DOHH2 (cell line): ENCODE data around the gene BACE2.

ENCODE experiments used
- H3F3A ChIP-seq: fragments of 200-600 bp; sonication (generic), shearing (Covaris generic); 2 replicates; pipeline ENCODE4 v1.6.0; 2016; ENCODE audit warnings: antibody characterized with exemption, mild to moderate bottlenecking; ENCODE audit not compliant: control insufficient read depth, insufficient read depth
- H3K27ac ChIP-seq: fragments of 200-600 bp; sonication (generic); 2 replicates; pipeline ENCODE4 v1.5.1; 2014; ENCODE audit warnings: low read depth, mild to moderate bottlenecking, low read length, moderate library complexity
- H3K27me3 ChIP-seq: fragments of 200-600 bp; sonication (generic); 2 replicates; pipeline ENCODE4 v1.6.1; 2014; ENCODE audit warnings: mild to moderate bottlenecking, low read length, mixed read lengths; ENCODE audit not compliant: control insufficient read depth
- H3K36me3 ChIP-seq: fragments of 200-600 bp; sonication (generic); 2 replicates; pipeline ENCODE4 v1.6.1; 2014; ENCODE audit warnings: mild to moderate bottlenecking, low read length, moderate library complexity, mixed read lengths; ENCODE audit not compliant: control insufficient read depth
- H3K4me1 ChIP-seq: fragments of 200-600 bp; sonication (generic); 2 replicates; pipeline ENCODE4 v1.6.1; 2014; ENCODE audit warnings: mild to moderate bottlenecking, low read length, mixed read lengths; ENCODE audit not compliant: control insufficient read depth
- H3K4me2 ChIP-seq: fragments of 200-600 bp; sonication (generic); 2 replicates; pipeline ENCODE4 v1.6.0; 2014; ENCODE audit warnings: mild to moderate bottlenecking, low read length, moderate library complexity
- H3K4me3 ChIP-seq: fragments of 200-600 bp; sonication (generic); 2 replicates; pipeline ENCODE4 v1.5.1; 2014; ENCODE audit warnings: mild to moderate bottlenecking, low read length, mixed read lengths
- H3K79me2 ChIP-seq: fragments of 200-600 bp; sonication (generic); 2 replicates; pipeline ENCODE4 v1.6.1; 2014; ENCODE audit warnings: mild to moderate bottlenecking, low read length, mixed read lengths; ENCODE audit not compliant: control insufficient read depth
- H3K9me2 ChIP-seq: fragments of 200-600 bp; sonication (generic); replicated peaks from 2 replicates; pipeline ENCODE4 v1.6.1; 2014; ENCODE audit warnings: mild to moderate bottlenecking, low read length, mixed read lengths; ENCODE audit not compliant: control insufficient read depth
- H3K9me3 ChIP-seq: fragments of 200-600 bp; sonication (generic); 2 replicates; pipeline ENCODE4 v1.6.1; 2014; ENCODE audit warnings: antibody characterized with exemption, low read length, mixed read lengths; ENCODE audit not compliant: control insufficient read depth, insufficient read depth
- H4K20me1 ChIP-seq: fragments of 200-600 bp; sonication (generic); 2 replicates; pipeline ENCODE4 v1.6.0; 2014; ENCODE audit warnings: low read depth, mild to moderate bottlenecking, antibody characterized with exemption, low read length, moderate library complexity; ENCODE audit not compliant: control insufficient read depth, insufficient read depth
- EZH2phosphoT487 ChIP-seq: fragments of 200-600 bp; sonication (generic); IDR thresholded peaks from 2 replicates; pipeline ENCODE4 v1.6.1; 2017; ENCODE audit warnings: borderline replicate concordance, mild to moderate bottlenecking, antibody characterized with exemption, low read length, moderate library complexity, mixed read lengths
- TF ChIP-seq, protein P1 (sequence below): fragments of 200-600 bp; sonication (generic); IDR thresholded peaks from one replicate; pipeline ENCODE4 v1.5.1; 2014; ENCODE audit warnings: antibody characterized with exemption, mild to moderate bottlenecking, low read depth, low read length; ENCODE audit not compliant: poor library complexity, severe bottlenecking

Gene BACE2

DNA sequence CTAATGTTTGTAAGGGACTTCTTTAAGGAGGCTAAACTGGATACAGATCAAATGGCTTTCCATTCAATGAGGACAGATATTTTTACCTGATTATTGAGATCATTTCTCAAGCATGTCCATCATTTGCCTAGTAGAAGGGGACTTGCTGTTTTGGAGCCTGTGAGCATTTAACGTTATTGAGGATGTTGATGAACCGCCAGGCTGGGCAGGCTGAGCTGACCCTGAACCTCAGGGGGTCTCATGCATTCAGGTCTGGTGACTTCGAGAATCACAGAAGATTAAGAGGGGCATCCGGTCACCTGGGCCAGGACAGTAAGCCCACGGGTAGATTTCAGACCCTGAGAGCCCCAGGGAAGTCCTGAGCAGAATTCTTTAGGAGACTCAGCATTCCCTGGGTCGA is 63.1 kb downstream of the BACE2 start:
- H3K4me2 ChIP-seq, result no peak overlapping the region
- no peaks in the 10 kb centered on the region for H4K20me1 ChIP-seq
- no peak overlapping the region for H3K27ac ChIP-seq
- H3K36me3 ChIP-seq, result no peaks in the 10 kb centered on the region
- peaks cover 15% of the 10 kb centered on the region for H3K27me3 ChIP-seq
- no peaks in the 10 kb centered on the region for H3F3A ChIP-seq
- no peaks in the 10 kb centered on the region for H3K9me2 ChIP-seq
- 0 out of 2 replicates have a peak, but pooled peaks cover 2% of the 10 kb centered on the region for H3K4me1 ChIP-seq
- H3K4me3 ChIP-seq, result no peak overlapping the region
- H3K9me3 ChIP-seq, result no peaks in the 10 kb centered on the region
- TF ChIP-seq EZH2phosphoT487, result no peak
- TF ChIP-seq, protein P1, sequence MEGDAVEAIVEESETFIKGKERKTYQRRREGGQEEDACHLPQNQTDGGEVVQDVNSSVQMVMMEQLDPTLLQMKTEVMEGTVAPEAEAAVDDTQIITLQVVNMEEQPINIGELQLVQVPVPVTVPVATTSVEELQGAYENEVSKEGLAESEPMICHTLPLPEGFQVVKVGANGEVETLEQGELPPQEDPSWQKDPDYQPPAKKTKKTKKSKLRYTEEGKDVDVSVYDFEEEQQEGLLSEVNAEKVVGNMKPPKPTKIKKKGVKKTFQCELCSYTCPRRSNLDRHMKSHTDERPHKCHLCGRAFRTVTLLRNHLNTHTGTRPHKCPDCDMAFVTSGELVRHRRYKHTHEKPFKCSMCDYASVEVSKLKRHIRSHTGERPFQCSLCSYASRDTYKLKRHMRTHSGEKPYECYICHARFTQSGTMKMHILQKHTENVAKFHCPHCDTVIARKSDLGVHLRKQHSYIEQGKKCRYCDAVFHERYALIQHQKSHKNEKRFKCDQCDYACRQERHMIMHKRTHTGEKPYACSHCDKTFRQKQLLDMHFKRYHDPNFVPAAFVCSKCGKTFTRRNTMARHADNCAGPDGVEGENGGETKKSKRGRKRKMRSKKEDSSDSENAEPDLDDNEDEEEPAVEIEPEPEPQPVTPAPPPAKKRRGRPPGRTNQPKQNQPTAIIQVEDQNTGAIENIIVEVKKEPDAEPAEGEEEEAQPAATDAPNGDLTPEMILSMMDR, result no peak
- no peaks in the 10 kb centered on the region for H3K79me2 ChIP-seq

DNA sequence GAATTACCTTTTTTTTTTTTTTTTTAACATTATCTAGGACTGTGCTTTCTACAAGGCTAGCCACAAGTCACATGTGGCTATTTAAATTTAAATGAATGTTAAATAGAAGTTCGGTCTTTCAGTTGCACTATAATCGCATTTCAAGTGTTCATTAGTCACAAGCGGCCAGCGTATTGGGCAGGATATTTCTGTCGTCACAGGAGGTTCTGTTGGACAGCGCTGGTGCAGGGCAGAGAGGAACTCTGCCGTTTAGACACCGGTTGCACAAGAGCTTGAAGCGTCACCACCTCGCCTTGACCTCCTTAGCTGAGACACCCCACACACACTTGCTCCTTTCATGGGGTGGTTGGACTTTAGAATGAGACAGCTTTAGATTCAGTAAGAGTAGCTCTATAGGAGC is 64.1 kb downstream of the BACE2 start:
- no peak for TF ChIP-seq EZH2phosphoT487
- TF ChIP-seq, protein P1, result no peak
- Histone ChIP-seq H3K27ac (no peak overlapping the region), H4K20me1 (no peaks in the 10 kb centered on the region), H3K36me3 (no peaks in the 10 kb centered on the region), H3K27me3 (peaks cover 15% of the 10 kb centered on the region), H3K4me2 (no peak overlapping the region), H3K4me3 (no peak overlapping the region), H3K9me3 (no peaks in the 10 kb centered on the region), H3K79me2 (no peaks in the 10 kb centered on the region), H3K4me1 (0 out of 2 replicates have a peak, but pooled peaks cover 2% of the 10 kb centered on the region), H3K9me2 (no peaks in the 10 kb centered on the region), H3F3A (no peaks in the 10 kb centered on the region)

DNA sequence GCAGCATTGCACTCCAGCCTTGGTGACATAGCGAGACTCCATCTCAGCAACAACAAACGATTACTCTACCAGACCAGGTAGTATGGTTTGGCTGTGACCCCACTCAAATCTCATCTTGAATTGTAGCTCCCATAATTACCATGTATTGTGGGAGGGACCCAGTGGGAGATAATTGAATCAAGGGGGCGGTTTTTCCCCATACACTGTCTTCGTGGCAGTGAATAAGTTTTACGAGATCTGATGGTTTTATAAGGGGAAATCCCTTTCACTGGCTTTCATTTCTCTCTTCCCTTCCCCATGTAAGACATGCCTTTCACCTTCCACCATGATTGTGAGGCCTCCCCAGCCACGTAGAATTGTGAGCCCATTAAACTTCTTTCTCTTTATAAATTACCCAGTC is 66.0 kb downstream of the BACE2 start:
- no peaks in the 10 kb centered on the region for H3K9me2 ChIP-seq
- H3K27me3 ChIP-seq, result peaks cover 15% of the 10 kb centered on the region
- H3K4me2 ChIP-seq, result no peak overlapping the region
- no peaks in the 10 kb centered on the region for H4K20me1 ChIP-seq
- no peaks in the 10 kb centered on the region for H3F3A ChIP-seq
- no peaks in the 10 kb centered on the region for H3K9me3 ChIP-seq
- TF ChIP-seq, protein P1, result no peak
- TF ChIP-seq EZH2phosphoT487, result no peak
- no peak overlapping the region for H3K27ac ChIP-seq
- 0 out of 2 replicates have a peak, but pooled peaks cover 2% of the 10 kb centered on the region for H3K4me1 ChIP-seq
- no peak overlapping the region for H3K4me3 ChIP-seq
- H3K36me3 ChIP-seq, result no peaks in the 10 kb centered on the region
- H3K79me2 ChIP-seq, result no peaks in the 10 kb centered on the region
